Esophagus squamous epithelium (tissue), 4 donors: Measurements from ENCODE around the gene CPLX1.

Experiments used
- CTCF ChIP-seq, 6 experiments: fragments of 450-650 bp in 4 of 6; fragments of 200-600 bp in 2 of 6; sonication (generic) in 2 of 6; IDR thresholded peaks; one replicate each; pipeline ENCODE4 v1.5.1; 2016 to 2019; ENCODE audit warnings: antibody characterized with exemption in 6 of 6, mild to moderate bottlenecking in 4 of 6, moderate library complexity in 4 of 6
- POLR2A ChIP-seq, 4 donors: fragments of 450-650 bp; IDR thresholded peaks; one replicate each; pipeline ENCODE4 v1.6.1; 2017; ENCODE audit warnings: antibody characterized with exemption in 4 of 4, mild to moderate bottlenecking in 4 of 4, moderate library complexity in 3 of 4

GRCh38 chr4:768995-769394 is 56.9 kb downstream of the CPLX1 start:
- TF ChIP-seq CTCF (IDR thresholded peaks at IDR 0.05) (no peak), POLR2A (IDR thresholded peaks at IDR 0.05) (no peak)
